GM20000 (cell line): Measurements from ENCODE around the gene WWTR1.

Experiments
- DNase-seq: peaks from one replicate; pipeline ENCODE4 v3.0.0; 2012; ENCODE audit warnings: low spot score
- CTCF ChIP-seq: IDR thresholded peaks from 2 replicates; pipeline ENCODE4 v1.5.1; 2012; ENCODE audit warnings: mild to moderate bottlenecking, control low read depth; ENCODE audit errors: extremely low read depth, missing control alignments

WWTR1 gene

DNA sequence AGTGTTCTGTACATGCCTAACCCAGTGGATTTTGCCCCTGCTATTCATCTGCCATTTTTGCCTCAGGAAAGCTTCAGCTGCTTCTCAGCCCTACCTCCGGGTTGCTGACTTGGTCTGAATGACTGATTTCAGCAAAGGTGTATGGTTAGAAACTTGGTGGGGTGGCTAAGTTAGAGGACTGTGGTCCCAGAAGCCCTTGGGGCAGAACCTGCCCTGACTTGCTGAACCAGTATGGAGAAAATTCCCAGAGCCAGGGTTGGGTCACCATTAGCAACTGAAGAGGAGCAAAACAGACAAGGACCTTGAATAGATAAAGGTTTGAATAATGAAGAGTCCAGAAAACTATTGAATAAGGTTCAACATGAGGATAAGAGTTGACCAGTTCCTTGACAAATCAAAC is 6.1 kb upstream of the WWTR1 start:
- TF ChIP-seq CTCF = no peak
- no peak for DNase-seq

- TF ChIP-seq CTCF = no peak
- no peak for DNase-seq
Observed at GRCh38 chr3:149662240-149662887, 4.5 kb upstream of the WWTR1 start.

- no peak for TF ChIP-seq CTCF
- DNase-seq = no peak
Observed at GRCh38 chr3:149660462-149660861, 2.6 kb upstream of the WWTR1 start.

GRCh38 chr3:149658744-149659497 is 1.1 kb upstream of the WWTR1 start:
- no peak for TF ChIP-seq CTCF

GRCh38 chr3:149657321-149657925 is 402 bp downstream of the WWTR1 start:
- no peak for DNase-seq
- no peak for TF ChIP-seq CTCF

More at GRCh38 chr3:149658744-149659497, 1.1 kb upstream of the WWTR1 start:
- DNase-seq = peak; percentile 36

DNA sequence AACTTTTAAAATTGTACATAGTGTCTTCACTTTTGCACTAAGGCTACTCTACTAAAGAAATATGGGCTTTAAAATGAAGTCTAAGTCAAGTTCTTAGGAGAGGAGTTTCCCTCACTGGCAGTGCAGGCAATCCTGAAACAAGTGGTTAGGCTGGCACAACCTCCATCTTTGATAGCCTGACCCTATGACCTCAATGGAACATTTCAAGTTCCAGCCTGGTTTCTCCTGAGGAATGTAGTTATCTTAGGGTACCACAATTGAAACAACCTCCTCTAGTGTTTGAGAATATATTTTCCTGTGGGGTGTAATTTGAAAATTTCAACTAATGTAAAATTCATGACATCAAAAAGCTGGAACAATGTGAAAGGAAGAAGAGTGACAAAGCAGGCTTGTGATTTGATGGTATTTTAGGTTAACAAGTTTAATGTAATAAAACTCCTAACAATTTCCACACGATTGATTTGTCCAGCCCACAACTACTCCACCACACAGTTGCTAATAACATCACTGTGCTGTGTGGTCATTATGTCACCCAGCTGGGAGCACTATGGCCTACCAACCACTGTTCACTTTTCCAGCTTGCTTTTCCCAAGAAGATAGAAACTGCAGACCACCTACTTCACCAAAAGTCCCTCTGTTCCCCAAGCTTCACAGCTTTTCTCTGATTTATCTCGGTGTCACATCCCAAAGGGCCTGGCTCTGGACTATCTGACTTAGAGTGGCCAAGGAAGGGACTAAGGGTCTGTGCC is 1.8 kb downstream of the WWTR1 start:
- no peak for DNase-seq
- TF ChIP-seq CTCF = no peak
